GM19025 (cell line): ENCODE results near the gene KHNYN.
A peak's percentile ranks its signal among the peaks of the same experiment; 100 is the strongest.
"Not testable (repeated sequence)": the region's sequence is repeated elsewhere in the genome, so short reads cannot be mapped to it uniquely, and the experiment has no call there.

Source experiments
- ATAC-seq: cut with Tn5 transposase; IDR thresholded peaks from one replicate; pipeline ENCODE4 v1.9.1; 2021; ENCODE audit warnings: mild to moderate bottlenecking, low read depth, moderate library complexity; ENCODE audit not compliant: unreplicated experiment

KHNYN gene

DNA sequence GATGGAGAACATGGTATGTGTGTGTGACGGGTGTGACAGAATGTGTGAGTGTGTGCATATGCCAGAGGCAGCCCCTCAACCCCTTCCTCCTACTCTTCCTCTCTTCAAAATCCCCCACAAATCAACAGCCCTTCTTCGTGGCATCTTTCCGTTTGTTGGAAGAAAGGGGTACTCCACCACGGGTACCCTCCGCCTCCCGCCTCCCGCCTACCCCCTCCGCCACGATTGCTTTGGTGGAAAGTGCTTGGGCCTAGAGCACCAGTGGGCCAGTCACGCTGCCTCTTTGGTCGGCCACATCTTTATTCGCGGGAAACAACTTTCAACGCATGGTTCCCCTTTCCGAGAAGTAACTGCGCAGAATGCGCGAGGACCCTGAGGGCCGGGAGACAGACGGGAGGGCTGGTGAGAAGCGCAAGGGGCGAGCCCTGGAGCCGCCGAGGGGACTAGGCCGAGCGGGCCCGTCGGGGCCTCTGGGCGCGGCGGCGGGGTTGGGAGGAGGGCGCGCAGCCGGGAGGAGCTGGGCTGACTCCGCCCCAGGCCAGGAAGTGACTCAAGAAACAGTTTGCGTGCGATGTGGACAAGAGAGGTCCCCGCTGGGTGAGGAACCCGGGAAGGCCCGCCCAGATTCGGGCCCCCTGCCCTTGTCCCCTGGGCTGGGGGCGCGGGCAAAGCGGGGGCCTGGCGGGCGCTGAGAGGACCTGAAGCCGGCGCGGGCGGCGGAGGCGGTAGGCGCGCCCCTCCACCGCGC is at the start of gene KHNYN, which contains the start of gene CBLN3:
KHNYN (plus strand) TSS at position 560 of the 748 bp plus-strand sequence. CDS start 777 bp downstream, outside the sequence.
CBLN3 (minus strand) TSS at position 274 of the 748 bp plus-strand sequence. CDS start 614 bp downstream, outside the sequence.
- peak; percentile 83 for ATAC-seq

DNA sequence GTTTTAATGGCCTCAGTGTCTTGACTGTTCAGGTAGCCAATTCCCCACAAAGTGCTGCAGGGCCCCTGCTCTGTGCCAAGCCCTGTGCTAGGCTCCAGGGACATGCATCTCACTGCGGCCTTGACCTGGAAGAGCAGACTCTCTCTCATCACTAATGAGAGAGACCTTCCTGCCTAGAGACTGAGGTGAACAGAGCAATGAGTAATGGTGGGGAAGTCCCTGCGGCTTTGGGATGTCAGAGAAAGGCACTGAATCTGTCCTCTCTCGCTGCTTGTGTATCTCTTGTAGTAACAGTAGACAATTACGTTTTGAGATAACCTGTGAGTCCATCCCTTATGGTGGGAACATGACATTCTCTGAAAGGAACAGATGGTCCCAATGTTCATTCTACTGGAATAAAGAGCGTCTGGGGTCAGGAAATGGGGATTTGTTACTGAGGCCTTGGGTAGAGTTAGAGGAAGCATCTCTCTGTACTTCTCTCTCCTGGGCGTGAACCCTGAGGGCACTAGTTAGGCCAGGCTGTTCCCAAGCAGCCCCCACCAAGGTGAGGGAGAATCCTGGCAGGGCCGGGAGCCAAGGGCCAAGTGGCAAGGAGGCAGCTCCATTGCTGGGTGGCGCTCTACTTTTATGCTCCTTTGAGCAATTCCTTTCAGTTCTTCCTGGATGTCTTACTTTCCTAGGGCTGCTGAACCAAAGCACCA is 48.2 kb upstream of the KHNYN start:
- peak; percentile 70 for ATAC-seq

DNA sequence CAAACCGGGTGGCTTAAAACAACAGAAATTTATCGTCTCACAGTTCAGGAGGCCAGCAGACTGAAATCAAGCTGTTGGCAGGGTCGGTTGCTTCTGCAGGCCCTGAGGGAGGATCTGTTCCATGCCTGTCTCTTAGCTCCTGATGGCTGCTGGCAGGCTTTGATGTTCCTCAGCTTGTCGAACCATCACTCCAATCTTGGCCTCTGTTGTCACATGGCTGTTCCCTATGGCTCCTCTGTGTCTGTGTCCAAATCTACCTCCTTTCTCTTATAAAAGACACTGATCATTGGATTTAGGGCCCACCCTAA is 47.7 kb upstream of the KHNYN start:
- no peak for ATAC-seq

DNA sequence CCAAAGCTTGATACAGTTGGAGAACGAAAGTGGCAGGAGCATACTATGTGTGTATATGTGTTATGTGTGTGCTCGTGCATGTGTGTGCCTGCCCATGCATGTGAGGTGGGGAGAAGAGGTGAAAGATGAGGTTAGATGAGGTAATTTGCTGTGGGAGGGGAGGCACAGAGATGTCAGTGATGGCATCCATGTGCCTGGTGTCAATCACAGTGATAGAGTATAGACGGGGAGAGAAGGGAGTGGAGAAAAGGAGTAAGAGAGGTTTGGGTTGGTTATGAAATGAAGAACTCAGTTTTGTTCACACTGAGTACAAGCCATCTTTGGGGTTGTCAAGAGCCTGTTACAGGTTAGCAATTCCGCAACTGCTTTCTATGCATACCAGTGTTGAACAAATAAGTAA is 45.6 kb upstream of the KHNYN start:
- no peak for ATAC-seq

DNA sequence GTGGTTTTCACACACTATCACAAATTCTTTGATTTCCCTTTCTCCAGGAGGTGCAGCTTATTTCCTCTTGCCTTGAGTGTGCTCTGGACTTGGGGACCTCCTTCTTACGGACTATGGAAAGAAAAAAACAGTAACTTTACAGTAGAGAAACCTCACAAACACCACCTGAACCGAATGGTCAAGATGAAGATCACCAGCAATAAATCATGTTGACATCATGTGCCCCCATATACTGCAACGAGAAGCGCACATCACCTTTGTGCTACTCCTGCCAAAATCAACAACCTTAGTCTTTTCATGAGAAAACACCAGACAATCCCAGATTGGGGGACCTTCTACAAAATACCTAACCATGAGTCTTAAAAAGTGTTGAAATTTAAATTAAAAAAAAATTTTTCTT is 44.2 kb upstream of the KHNYN start:
- ATAC-seq, result no peak

DNA sequence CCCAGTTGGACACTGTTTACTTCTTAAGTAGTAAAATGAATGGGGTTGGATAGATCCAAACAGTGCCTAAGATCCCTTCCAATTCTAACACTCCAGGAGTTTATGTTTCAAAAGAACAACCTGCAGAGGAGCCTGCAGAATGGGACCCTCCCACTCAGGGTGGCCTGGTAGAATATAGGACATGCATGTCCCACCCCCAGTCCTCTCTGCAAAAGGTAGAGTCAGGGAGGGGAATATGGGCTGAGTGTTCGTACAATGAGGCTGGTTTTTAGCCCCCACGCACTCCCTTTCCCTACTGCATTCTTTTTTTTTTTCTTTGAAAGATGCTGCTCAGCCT is 42.8 kb upstream of the KHNYN start:
- ATAC-seq, result no peak

DNA sequence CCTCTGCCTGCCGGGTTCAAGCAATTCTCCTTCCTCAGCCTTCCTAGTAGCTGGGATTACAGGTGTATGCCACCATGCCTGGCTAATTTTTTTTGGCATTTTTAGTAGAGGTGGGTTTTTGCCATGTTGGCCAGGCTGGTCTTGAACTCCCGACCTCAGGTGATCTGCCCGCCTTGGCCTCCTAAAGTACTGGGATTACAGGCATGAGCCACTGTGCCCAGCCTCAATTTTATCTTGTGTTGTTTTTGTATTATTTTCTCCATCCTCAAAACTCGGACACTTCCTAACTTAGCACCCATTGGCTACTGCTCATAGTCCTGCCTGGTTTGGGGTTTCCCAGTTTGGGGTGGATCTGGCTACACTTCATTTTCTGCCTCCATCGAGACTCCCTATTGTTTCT is 42.2 kb upstream of the KHNYN start:
- not testable (repeated sequence) for ATAC-seq

DNA sequence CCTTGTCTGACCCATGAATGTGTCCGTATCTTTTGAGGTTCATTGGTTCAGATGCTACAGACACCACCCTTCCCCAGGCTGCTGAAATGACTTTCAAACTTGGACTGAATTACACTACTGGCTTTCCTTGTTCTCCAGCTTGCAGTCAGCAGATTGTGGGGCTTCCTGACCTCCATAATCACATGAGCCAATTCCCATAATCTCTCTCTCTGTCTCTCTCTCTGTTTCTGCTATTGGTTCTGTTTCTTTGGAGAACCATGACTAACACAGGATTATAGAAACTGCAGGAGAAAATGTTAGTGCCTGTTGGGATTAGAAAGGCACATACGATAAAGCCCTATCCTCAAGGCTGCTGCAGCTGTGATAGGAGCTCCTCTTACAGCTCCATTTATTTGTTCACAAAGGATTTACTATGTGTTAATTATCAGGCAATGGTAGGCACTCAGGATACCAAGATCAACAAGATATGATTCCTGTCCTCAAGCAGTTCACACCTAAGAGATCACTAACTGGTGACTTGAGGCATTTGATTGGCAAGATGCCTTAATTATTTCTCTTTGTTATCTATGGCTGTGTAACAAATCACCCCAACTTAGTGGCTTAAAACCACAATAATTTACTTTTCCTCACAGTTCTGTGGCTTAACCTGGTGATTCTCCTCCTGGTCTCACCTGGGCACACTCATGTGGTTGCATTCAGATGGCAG is 41.1 kb upstream of the KHNYN start:
- ATAC-seq, result no peak

DNA sequence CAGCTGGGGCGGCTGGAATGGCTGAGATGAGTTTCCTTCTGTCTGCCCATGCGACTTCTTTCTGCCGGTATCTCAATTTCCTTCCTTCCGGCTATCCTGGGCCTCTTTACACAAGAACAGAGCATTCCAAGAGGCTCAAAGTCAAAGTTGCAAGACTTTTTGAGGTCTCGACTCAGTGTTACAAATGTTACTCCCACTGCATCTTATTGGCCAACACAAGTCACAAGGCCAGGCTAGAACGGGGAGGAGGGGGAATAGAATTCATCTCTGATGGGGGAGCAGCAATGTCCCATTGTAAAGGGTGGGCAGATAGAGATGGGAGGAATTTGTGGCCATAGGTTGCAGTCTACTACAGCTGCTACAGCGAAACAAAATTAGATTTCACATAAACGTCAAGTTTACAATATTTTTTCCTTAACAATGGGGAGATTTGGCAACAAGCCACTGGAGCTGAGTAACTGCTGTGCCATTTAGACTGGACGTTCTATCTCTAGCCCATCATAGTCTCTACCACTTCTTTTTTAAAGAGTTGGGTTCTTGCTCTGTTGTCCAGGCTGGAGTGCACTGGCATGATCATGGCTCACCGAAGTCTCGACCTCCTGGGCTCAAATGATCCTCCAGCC is 40.4 kb upstream of the KHNYN start:
- no peak for ATAC-seq

DNA sequence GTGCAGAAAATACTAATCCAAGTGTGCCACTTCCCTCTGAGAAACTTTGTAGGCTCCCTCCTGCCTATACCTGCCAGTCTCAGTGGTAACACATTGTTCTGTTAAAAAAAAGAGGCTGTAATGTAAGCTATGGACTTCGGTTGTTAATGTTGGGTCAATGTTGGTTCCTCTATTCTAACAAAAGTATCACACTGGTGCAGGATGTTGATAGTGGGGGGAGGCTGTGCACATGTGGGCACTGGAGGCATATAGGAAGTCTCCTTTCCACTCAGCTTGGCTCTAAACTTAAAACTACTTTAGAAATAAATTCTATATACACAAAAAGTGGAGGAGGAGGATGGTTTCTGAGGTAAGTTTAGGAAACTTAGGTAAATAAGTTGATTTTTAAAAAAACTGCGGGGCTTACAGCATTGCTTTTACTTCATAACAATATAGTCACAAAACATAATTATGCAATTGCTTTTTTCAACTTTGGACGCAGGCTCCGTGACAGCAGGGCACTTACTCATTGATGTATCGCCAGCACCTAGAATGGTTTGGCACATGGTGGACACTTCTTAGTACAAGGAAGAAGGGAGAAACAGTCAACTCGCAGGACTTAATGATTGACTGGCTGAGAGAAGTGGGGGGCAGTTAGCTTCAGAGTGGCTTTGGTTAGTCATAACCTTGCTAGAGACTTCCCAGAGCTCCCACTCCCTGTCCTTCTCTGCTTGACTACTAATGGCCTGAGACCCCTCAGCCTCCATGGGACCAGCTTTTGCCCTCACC is 38.9 kb upstream of the KHNYN start:
- ATAC-seq, result no peak

DNA sequence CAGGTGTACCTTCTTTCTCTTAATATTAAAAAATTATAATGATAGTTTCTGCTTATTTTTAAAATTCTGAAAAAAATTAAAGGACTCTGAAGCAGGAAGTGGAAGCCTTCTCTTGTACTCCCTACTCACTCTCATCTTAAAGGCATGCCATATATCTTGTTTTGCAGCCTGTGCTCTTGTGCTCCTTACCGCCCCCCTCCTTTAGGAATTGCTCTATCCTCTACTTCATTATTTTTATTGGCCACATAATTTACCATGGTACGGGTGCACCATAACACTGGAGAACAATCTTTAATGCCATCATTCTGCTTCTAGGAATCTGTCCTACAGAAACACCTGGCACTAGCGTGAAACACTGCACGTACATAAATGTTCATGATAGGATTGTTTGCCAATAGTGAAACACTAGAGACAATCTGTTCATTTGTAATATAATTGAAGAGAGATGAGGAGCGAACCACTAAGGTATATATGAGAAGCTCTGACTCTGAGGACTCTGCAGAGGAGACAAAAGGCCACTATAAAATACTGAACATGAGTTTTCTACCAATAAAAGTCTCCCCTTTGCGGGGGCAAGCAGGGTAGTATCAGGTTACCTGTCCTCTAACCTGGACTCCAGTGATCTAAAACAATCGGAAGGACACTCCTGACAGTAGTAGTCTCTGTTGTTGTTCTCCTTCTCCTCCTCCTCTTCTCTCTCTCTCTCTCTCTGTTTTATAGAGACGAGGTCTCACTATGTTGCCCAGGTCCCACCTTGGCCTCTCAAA is 37.2 kb upstream of the KHNYN start:
- ATAC-seq, result no peak

DNA sequence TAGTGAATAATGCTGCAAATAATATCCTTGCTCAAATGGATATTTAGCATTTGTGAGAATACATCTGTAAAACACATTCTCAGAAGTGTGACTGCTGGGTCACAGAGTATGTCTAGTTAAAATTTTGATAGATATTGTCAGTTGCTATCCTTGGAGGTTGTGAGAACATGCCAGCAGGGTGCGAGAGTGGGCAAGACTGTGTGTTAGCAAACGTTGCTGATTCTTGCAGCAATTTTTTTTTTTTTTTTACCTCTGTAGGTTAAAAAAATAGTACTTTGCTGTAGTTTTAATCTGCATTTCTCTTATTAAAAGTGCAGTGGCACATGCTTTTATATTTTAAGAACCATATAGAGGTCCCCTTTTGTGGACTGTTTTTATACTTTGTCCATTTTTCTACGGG is 35.5 kb upstream of the KHNYN start:
- no peak for ATAC-seq

DNA sequence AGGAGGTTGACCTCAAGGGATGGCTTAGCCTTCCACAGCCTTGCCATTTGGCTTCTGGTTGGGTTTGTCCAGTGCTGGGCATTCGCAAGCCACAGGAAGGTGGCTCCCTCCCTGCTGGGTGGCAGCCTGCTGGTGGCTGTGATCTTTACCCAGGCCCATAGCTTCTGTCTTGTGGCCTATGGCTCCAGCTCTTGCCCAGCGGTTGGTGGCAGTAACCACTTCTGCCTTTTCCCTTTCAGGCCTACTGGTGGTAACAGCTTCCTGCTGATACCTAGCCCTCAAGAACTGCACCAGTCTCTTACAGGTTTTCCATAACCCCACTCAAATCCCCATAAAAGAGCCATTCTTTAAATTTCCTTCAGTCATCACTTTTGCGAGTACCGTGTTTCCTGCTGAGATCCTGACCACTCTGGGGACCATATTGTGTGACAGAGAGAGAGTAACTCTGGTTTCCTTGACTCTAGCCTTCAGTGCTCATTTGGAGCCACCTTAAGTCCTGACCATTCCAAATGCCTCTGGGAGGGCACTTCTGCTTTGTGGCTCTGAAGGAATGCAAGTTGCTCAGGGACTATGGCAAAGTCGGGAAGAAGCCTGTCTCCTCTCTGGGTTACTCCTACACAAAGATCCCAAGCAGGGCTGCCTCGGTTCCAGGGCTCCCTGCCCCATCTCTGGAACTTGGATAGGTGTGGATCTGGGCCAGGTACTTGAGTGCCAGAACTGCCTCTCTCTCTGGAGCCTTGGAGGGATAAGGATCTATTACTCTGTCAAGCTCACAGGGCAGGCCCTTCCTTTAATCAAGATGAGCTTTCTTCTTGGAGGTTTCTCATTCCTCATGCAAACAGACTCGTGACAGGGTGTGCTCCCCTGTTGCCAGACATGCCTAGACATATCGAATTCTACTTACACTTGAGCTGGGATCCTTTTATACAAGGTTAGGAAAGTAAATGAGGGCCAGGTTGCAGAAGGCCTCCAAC is 33.9 kb upstream of the KHNYN start:
- no peak for ATAC-seq

DNA sequence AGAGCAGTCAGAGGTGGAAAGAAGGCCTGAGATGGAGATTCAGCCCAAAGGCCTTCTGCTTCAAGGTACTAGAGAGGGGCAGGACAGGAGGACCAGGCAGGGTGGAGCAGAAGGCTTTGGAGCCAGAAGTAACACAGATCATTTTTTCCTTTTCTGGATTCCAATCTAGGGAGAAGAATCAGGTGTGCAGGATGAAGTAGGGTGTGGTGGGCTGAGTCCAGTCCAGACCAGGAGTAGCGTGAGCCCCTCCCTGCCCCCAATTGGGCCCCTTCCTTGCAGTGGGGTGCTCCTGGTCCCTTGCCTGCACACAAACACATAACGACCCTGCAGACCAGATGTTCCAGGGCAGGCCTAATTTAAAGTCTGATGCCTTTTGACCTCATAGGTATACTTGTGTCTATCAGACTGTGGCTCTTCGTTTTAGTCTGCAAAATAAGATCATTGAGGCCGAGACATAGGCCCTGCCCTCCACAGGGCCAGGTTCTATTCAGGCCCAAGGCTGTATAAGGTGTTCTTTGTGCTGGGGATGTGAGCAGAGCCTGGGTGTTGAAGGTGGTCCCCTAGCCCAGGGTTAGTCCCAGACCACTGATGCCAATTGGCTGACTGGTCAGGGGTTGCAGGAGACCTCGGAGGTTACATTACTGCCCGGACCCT is 32.0 kb upstream of the KHNYN start:
- ATAC-seq, result no peak

DNA sequence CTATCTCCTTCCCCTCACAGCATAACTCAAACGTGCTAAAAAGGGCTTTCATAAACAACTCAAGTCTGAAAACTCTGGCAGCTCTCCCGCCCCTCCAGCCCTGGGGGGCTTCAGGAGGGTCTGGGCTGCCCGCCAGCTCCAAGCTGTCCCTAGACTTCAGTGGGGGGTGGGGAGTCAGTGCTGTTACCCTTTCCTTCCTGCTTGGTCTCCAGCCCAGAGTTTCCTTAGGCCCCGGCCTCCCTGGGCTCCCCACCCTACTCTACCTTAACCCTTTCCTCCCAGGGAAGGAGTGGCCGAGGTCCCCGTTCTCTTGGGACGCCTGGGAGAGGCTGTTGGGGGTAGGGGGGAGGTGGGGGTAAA is 31.5 kb upstream of the KHNYN start:
- no peak for ATAC-seq

DNA sequence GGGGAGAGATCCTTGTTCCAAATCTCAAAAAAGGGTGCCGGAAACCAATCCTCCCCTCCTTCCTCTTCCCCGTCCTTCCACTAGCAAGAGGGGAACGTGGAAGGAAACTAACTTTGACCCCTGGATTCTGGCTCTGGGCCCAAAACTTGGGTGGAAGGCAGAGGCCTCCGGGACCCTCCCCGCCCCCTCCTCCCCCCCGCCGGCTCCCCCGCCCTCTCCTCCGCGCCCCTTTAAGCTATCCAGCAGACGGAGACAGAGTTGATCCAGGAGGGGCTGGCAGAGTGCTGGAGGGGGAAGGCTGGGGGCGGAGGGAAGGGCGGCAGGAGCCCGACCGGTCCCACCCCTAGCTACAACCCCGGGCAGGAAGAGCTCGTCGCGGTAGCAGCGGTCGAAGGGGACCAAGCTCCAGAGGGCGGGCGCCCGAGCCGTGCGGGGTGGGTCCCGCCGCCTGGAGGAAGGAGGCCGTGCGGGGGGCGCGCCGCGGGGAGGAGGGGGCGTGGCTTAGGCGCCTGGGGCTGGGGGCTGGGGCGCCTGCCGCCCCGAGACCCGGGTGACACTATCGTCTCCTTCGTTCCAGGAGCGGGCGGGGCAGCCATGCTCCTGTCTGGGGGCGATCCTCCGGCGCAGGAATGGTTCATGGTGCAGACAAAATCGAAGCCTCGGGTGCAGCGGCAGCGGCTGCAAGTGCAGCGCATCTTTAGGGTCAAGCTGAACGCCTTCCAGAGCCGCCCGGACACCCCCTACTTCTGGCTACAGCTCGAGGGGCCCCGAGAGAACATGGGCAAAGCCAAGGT is 30.9 kb upstream of the KHNYN start, which contains the start of gene NYNRIN:
NYNRIN (plus strand) TSS at position 351 of the 794 bp plus-strand sequence; CDS start at position 595, 244 bp downstream.
- ATAC-seq, result no peak

DNA sequence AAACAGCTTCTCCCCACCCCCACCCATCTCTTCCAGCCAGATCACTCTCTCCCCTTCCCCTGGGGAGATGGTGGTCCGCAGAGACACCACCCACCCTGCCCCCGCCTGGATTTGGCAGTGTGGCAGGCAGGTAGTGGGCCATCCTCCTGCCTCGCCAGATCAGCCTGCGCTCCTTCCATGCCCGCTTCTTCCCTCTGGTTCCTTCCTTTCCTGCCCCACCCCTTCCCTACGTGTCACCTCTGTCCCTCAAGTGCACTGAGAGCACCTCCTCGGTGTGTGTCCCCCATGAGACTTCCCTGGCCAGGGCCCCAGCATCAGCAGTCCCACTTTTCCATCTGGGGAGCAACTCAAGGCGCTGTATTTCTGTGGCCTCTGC is 30.3 kb upstream of the KHNYN start:
- ATAC-seq, result no peak
